HG03342 (cell line): ENCODE data around the gene TMEFF2.

Experiments used
- ATAC-seq: cut with Tn5 transposase; IDR thresholded peaks from one replicate; pipeline ENCODE4 v1.9.1; 2021; ENCODE audit warnings: mild to moderate bottlenecking, moderate library complexity; ENCODE audit not compliant: unreplicated experiment

TMEFF2 gene

DNA sequence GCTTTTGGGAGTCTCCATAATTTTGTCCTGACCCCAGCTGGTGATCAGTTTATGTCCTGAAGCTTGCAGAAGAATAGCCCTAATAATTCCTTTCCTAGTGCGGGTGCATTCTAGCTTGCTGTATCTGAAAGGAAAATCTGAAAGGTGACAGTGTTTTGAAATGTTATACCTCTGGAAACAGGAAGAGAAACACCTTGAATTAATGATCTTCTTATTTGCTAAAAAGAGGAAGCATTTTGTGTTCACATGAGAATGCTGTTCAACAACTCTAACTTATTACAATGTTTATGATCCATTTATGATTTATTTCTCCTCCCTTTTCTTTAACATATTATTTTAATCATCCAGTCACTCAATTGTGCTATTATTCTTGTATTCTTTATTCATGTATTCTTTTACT lies 280.9 kb downstream of the TMEFF2 start:
- no peak for ATAC-seq

DNA sequence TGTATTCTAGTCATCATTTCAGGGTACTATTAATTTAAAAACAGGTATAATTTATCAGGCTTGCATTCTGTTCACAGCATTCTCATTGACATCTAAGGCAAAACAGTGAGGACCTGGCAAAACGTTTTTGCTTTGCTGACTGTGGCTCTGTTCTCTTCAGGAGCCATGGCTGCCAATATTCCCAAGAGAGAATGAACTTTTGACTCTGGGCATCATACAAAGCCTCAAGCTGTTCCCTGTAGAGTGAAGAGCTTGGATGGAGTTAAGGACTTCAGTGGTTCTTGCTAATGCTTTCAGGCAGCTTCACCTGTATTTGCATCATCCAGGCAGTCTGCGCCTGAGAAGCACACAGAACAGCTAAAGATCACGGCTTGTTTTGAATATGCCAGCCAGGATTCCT lies 282.0 kb downstream of the TMEFF2 start:
- ATAC-seq, result no peak

DNA sequence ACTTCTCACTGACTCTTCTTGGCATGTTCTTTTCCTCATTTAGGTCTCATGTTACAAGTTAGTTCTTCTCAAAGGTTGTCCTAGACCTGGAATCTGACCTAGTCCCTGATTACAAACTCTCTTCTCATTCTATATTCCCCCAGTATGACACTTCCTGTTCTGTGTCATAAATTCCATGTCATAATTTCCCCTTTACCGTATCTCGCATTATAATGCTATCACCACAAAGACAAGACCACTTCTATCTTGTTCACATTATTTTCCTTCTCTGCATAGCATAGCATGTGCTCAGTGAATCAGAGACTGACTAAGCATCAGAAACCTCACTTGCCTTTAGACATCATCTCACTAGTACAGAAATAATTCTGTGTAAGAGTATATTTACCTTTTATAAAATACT lies 284.2 kb downstream of the TMEFF2 start:
- ATAC-seq, result no peak

GRCh38 chr2:191908874-191909273 lies 285.9 kb downstream of the TMEFF2 start:
- ATAC-seq, result no peak

DNA sequence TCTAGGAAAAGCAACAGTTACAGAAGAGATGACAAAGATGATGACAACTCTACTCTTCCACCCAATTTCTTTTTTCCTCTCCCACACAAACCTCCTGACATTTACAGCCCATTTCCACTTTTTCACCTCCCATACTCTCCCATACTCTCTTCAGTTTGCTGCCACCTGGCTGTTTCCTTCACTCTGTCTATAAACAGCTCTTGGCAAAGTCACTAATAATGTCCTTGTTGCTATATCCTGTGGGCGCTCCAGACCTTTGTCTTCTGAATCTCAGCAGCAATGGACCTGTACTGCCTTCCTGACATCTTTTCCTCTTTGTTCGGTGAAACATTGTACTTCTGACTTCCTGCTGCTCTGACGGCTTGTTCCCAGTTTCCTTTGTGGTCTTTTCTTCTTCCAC lies 287.2 kb downstream of the TMEFF2 start:
- ATAC-seq, result no peak

DNA sequence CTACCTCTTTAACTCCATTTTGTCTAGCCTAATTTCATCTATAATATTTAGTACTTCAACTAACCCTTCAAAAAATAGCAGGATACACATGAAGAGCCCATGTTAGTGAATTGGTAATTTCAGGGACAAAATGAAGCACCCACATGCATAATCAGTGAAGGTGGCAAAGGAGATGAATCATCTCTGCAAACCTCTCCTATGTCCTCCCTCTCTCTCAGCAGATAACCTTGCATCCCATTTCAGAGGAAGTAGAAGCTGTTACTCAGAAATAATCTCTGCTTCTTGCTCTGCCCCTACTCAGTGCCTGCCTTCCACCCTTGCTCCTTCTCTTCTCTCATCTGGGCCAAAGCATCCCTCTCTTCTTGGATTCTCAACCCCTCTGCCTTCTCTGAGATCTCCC lies 287.6 kb downstream of the TMEFF2 start:
- ATAC-seq, result no peak

- no peak for ATAC-seq
Observed at GRCh38 chr2:191905336-191905735, 289.4 kb downstream of the TMEFF2 start.

- ATAC-seq, result no peak
Observed at GRCh38 chr2:191901031-191901430, 293.7 kb downstream of the TMEFF2 start.

DNA sequence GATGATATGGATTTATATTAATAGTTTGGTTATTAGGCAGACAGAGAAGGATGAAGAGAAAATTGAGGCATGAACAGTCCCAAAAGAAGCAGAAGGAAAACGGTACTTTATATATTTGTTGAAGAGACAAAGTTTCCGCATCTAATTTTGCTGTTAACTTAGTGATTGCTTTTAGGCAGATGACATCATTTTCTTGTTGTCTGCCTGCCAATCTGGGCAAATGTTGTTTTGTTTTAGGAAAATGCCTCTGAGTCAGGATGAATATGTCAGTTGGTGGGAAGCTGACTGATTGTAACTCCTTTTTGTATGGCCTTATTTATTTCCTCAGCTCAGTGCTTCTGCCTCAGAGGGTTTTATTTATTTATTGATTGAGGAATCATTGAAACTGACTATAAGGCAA lies 295.3 kb downstream of the TMEFF2 start:
- no peak for ATAC-seq
